ENCODE results near the gene PFN2. TPM values are rescaled to one million over a fixed set of nuclear protein-coding genes. Genes with fewer than 3 reads are reported as not detected.

The PFN2 gene
- total RNA-seq, 4 donors from 2014 or later: 6.5 to 19.9 (median 13.2) TPM

DNA sequence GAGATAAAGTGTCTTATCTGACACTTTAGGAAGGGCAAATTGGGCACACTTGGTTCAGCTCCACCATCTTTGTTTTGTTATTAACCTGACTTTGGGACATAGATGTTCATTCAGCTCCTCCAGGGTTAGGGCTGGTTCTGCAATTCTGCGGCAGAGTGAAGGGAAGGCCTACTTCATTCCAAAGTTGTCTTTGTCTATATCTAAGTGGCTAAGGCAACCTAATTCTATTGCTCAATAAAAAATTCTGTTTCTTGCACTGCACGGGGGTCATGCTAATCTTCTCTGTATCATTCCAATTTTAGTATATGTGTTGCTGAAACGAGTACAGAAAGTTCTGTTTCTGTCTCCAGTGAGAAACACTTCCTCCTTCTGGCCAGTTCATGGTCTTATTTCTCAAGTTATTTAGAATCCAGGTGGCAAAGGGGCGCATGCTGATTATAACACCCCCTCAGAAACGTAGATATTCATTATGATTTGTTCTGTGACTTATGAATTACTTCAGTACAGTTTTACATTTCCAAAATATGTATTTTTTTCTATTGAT lies 53.5 kb downstream of the PFN2 start:
- Histone ChIP-seq H3K36me3 (peaks cover 31% of the 10 kb centered on the region), H3K27ac (no peak overlapping the region), H3K9me3 (no peaks in the 10 kb centered on the region), H3K4me1 (no peaks in the 10 kb centered on the region), H3K4me3 (no peak overlapping the region), H3K27me3 (no peaks in the 10 kb centered on the region)
- no peak for TF ChIP-seq EP300 (IDR thresholded peaks at IDR 0.05)
- no peak for TF ChIP-seq POLR2A (IDR thresholded peaks at IDR 0.05)
- TF ChIP-seq POLR2AphosphoS5 (IDR thresholded peaks at IDR 0.05): no peak
- TF ChIP-seq, protein P1, sequence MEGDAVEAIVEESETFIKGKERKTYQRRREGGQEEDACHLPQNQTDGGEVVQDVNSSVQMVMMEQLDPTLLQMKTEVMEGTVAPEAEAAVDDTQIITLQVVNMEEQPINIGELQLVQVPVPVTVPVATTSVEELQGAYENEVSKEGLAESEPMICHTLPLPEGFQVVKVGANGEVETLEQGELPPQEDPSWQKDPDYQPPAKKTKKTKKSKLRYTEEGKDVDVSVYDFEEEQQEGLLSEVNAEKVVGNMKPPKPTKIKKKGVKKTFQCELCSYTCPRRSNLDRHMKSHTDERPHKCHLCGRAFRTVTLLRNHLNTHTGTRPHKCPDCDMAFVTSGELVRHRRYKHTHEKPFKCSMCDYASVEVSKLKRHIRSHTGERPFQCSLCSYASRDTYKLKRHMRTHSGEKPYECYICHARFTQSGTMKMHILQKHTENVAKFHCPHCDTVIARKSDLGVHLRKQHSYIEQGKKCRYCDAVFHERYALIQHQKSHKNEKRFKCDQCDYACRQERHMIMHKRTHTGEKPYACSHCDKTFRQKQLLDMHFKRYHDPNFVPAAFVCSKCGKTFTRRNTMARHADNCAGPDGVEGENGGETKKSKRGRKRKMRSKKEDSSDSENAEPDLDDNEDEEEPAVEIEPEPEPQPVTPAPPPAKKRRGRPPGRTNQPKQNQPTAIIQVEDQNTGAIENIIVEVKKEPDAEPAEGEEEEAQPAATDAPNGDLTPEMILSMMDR (IDR thresholded peaks at IDR 0.05): no peak
- WGBS: 89% methylated on average over 5 of the region's 5 CpGs
- DNase-seq (ENCODE audit: low spot score in 2 of 2): no peak

Other genes with a start within 250 kb of the PFN2 start
- 10 to 100 TPM; 21.0 to 29.5 (median 25.5) TPM for gene COMMD2, start 218.4 kb downstream of the PFN2 start, total RNA-seq
- gene ANKUB1, start 178.3 kb downstream of the PFN2 start, total RNA-seq: not detected
- gene RNF13, start 157.7 kb downstream of the PFN2 start, total RNA-seq: 10 to 100 TPM; 52.1 to 78.9 (median 73.7) TPM